DLD1 (cell line): ENCODE data around the gene ASB1.

Source experiments
- in situ Hi-C: cut with HindIII; loops from 2 replicates; pipeline ENCODE4 v1.10.0; 2017; ENCODE audit warnings: low sequenced_read_pairs

ASB1 gene

GRCh38 chr2:238464389-238464788, 37.7 kb downstream of the ASB1 start:
- in situ Hi-C loops: no loop called here

DNA sequence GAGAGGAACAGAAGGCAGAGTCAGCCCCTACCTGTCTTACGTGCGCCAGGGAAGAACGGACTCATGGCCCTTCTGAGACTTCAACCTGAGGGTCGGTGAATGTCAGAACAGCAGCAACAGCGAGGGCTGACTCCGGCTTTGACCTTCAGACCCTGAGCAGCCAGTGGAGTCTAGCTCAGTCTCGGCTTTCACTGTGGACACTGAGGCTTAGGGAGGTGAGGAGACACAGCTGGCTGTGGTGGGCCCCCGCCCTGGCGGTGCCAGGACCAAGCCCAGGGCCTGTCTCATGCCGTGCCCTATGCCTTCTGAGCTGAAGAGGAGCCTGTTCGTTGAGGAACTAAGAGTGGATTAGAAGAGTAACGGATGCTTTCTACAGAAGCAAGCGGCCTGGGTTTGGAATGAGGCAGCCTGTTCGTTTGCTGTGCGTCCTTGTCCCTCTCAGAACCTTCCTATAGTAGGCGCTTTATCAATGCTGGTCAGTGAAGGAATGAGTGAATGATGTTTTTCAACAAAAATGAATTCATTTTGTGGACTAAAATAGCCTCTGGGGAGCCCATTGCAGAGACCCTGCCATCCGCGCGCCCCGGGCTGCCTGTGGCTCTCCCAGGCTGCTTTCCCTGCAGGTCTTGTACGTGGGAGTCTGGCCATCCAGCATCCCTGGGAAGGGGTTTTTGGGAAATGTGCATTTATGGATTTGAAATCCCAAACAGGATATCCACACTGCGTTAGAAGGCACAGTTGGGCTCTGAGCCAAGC, 38.9 kb downstream of the ASB1 start:
- in situ Hi-C loops: no loop called here

DNA sequence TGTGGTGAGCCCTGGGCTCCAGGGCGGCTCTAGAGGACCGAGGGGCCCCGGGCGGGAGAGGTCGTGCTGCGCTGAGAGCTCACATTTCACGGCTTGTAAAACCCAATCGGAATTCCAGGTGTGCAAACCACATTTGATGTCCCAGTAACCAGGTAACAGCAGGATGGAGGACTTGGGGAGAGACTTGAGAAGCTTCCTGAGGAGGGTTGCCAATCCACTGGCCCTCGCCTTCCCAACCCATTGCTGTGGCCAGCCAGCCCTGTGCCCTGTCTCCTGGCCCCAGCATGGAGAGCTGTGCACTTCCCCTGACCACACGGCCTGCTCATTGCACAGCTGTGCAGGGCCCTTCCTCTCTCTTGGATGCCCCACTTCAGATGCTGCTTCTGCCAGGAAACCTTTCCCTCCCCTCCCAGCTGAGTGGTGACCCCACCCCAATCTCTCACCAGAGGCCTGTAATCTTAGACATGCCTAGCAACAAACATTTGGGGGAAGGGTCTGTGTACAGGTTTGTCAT, 39.6 kb downstream of the ASB1 start:
- in situ Hi-C loops: no loop called here

- in situ Hi-C loops: no loop called here
These were observed 40.3 kb downstream of the ASB1 start for GRCh38 chr2:238467062-238467461.

- in situ Hi-C loops: no loop called here
These were observed 41.1 kb downstream of the ASB1 start for GRCh38 chr2:238467792-238468191.

- in situ Hi-C loops: no loop called here
These were observed 42.4 kb downstream of the ASB1 start for GRCh38 chr2:238469155-238469554.

- in situ Hi-C loops: no loop called here
These were observed 46.3 kb downstream of the ASB1 start for GRCh38 chr2:238473014-238473413.

- in situ Hi-C loops: no loop called here
These were observed 46.8 kb downstream of the ASB1 start for GRCh38 chr2:238473523-238473922.

GRCh38 chr2:238475034-238475433, 48.3 kb downstream of the ASB1 start:
- in situ Hi-C loops: no loop called here

DNA sequence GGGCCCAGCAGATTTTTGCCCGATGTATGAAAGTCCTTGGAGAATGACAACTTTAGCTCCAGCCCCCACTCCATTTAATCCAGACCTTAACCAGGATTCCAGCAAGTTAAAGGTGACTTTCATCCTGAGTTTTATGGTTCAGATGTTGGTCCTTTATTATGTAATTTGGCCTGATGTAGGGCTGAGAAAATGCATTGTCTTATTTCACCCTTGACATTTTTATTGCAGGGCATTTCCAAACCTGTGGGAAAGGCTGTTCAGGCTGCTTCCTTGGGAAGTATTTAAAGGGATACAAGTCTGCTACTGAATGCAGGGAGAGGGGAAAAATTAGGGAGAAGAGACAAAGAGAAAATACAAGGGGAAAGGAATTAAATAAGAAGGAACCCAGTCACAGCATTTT, 48.8 kb downstream of the ASB1 start:
- in situ Hi-C loops: no loop called here

- in situ Hi-C loops: no loop called here
These were observed 49.5 kb downstream of the ASB1 start for GRCh38 chr2:238476258-238476657.

DNA sequence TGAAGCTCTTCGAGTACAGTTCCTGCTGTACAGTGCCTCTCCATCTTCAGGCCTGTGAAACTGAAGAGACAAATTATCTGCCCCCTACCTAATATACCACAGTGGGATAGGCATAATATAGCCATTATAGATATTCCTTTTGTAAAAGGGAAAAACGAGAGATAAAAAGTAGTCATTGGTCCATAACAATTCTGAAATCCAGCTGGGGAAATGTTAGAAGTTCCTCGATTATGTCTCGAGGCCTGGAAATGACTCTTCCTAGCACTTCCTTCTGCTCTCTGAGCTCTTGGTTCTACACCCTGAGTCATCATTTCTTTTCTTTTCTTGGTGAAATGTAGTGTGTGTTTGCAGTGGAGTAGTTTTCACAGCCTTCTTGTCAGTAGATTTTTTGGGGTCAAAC, 51.5 kb downstream of the ASB1 start:
- in situ Hi-C loops: no loop called here

DNA sequence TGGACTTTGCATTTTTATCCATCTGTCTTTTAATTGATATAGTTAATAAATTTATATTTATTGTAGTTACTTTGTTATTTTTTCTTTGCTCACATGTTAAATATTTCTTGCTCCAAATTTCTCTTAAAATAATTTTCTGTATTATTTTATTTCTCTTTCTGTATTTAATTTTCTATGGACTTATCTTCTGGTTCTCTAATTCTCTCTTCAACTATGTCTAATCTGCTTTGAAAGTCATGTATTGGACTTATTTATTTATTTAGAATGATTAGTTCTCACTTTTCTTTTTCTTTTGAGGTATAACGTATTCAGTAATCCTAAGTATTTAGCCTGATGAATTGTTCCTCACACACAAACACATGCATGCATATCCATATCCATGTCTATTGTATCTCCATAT, 53.1 kb downstream of the ASB1 start:
- in situ Hi-C loops: no loop called here

- in situ Hi-C loops: no loop called here
These were observed 56.3 kb downstream of the ASB1 start for GRCh38 chr2:238483021-238483420.

GRCh38 chr2:238483656-238484055, 56.9 kb downstream of the ASB1 start:
- in situ Hi-C loops: no loop called here

DNA sequence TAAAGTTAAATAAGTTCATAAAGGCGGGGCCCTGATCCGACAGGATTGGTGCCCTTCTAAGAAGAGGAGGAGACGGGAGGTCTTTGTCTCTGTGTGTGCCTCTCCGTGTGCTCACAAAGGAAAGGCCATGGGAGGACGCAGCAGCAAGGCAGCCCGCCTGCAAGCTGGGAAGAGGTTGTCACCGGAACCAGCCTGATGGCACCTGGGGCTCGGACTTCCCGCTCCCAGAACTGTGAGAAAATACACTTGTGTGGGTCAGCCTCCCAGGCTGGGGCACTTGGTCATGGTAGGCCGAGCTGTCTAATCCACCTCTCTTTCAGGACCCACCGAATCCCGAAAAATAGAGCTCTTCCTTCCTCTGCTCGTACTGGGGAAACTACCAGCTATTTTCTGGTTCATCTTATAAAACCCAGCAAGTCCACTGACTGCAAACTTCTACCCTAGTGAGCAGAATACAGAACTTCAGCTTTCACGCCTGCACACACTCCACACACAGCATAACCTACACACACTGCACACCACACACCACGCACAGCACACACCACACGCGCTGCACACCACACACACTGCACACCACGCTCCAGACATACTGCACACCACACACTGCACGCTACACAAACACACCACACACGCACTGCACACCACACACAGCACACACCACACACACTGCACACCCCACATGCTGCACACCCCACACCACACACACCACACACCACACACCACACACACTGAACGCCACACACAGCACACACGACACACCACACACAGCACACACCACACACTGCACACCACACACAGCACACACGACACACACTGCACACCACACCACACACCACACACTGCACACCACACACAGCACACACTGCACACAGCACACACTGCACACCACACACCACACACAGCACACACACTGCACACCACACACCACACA, 58.1 kb downstream of the ASB1 start:
- in situ Hi-C loops: no loop called here

GRCh38 chr2:238486123-238486848, 59.6 kb downstream of the ASB1 start:
- in situ Hi-C loops: no loop called here

- in situ Hi-C loops: no loop called here
These were observed 60.4 kb downstream of the ASB1 start for GRCh38 chr2:238487134-238487533.

DNA sequence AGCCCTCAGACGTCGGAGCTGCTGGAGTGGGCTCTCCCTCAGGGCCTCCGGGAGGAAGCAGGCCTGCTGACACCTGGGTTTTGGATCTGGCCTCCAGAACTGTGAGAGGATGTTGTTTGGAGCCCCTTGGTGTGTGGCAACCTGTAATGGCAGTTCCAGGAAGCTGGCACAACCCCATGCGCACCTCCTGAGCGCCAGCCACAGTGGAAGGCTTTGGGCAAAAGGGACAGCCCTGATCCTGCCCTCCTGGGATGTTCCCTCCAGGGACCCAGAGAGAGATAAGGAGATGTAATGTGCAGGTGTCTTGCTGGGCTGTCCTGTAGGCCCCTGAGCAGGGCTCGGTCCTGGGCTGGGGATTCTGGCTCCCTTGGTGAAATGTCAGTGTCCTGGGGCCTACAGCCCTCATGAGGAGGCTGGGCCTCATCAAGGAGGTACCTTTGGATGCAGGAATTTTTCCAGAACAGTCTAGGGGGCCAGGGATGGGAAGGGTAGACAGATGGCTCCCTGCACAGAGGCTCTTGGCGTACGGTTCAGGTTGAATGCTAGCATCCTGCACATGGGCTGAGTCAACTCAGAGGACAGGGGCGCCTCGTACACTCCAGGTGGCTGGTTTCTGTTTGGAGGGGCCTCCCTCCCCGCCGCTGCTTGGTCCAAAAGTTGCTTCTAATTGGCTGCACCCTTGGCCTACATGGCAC, 61.1 kb downstream of the ASB1 start:
- in situ Hi-C loops: no loop called here

DNA sequence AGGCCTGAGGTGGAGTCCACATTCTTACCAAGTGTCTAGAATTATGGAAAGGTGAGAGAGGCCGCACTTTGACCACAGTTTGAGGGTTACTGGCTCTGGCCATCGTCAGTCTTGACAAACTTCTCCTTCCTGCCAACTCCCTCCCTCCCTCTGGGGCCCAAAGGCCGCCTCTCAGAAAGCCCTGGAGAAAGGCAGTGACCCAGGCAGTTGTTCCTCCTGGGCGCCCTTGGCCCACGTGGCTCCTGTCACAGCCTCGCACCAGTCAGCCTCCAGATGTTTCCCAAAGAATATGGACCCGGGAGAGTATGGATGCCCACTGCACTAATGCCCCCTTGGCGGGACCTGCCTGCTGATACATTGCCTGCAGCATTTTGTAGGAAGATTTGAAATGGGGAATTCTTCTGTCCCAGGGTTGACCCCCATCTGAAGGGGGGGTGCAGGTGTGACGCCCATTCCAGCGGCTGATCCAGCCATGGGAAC, 61.7 kb downstream of the ASB1 start:
- in situ Hi-C loops: no loop called here
